Caco-2 (cell line): ENCODE results near the gene RFX4. TPM values are rescaled to one million over a fixed set of nuclear protein-coding genes. Genes with fewer than 3 reads are reported as not detected.

Experiments used
- BruUV-seq: library from RNA; stranded (reverse); fragments of 400-500 nt; replicated peaks from 2 replicates; lab custom pipeline; 2021; lab: Mats Ljungman, UMichigan
- CTCF ChIA-PET: fragments of 300-600 bp; sonication (Branson Sonifier 250); formaldehyde crosslinking; loops from one replicate; lab custom pipeline; 2022; ENCODE audit warnings: antibody characterized with exemption; lab: Charles Lee
- POLR2A ChIA-PET: fragments of 300-600 bp; sonication (Branson Sonifier 250); formaldehyde crosslinking; loops from one replicate; lab custom pipeline; 2022; ENCODE audit warnings: antibody characterized with exemption; lab: Charles Lee
- DNase-seq, 2 experiments: peaks; one replicate each; pipeline versions ENCODE4 v3.0.0 to v3.0.0-alpha.2; 2020 to 2022
- H3K27me3 ChIP-seq: replicated peaks from 2 replicates; pipeline ENCODE4 v1.6.0; 2011; ENCODE audit warnings: low read length; ENCODE audit not compliant: control insufficient read depth, insufficient read depth
- H3K36me3 ChIP-seq: 2 replicates; pipeline ENCODE4 v1.5.1; 2011; ENCODE audit warnings: low read length; ENCODE audit not compliant: control insufficient read depth, insufficient read depth
- H3K4me1 ChIP-seq: fragments of 250-450 bp; sonication (Bioruptor Pico); 2 replicates; pipeline ENCODE4 v1.5.1; 2020; ENCODE audit warnings: mild to moderate bottlenecking
- H3K4me3 ChIP-seq: 2 replicates; pipeline ENCODE4 v1.5.1; 2011; ENCODE audit warnings: low read depth, mild to moderate bottlenecking, control low read depth, low read length
- H3K9me3 ChIP-seq: fragments of 250-450 bp; sonication (Bioruptor Pico); 2 replicates; pipeline ENCODE4 v1.5.1; 2020; ENCODE audit warnings: mild to moderate bottlenecking, moderate library complexity
- H3K27ac Mint-ChIP-seq: one replicate; pipeline ENCODE4 v1.8.0; 2022; ENCODE audit warnings: mixed read lengths; ENCODE audit not compliant: unreplicated experiment
- H3K27me3 Mint-ChIP-seq: one replicate; pipeline ENCODE4 v1.8.0; 2022; ENCODE audit warnings: mixed read lengths; ENCODE audit not compliant: insufficient read depth, unreplicated experiment
- H3K36me3 Mint-ChIP-seq: one replicate; pipeline ENCODE4 v1.8.0; 2022; ENCODE audit warnings: mild to moderate bottlenecking, mixed read lengths; ENCODE audit not compliant: insufficient read depth, unreplicated experiment
- H3K4me1 Mint-ChIP-seq: one replicate; pipeline ENCODE4 v1.8.0; 2022; ENCODE audit warnings: low read depth, mixed read lengths; ENCODE audit not compliant: unreplicated experiment
- H3K4me3 Mint-ChIP-seq: one replicate; pipeline ENCODE4 v1.8.0; 2022; ENCODE audit warnings: mild to moderate bottlenecking, moderate library complexity, mixed read lengths; ENCODE audit not compliant: unreplicated experiment
- H3K9me3 Mint-ChIP-seq: one replicate; pipeline ENCODE4 v1.8.0; 2022; ENCODE audit warnings: mixed read lengths; ENCODE audit not compliant: unreplicated experiment
- CTCF ChIP-seq, 2 experiments: fragments of 200-600 bp in 1 of 2; IDR thresholded peaks; 1 replicate in 1 of 2; 2 replicates in 1 of 2; pipeline versions ENCODE4 v1.5.1 to v1.8.0; 2011 to 2022; ENCODE audit warnings: antibody characterized with exemption in 1 of 2, control low read depth in 1 of 2, inconsistent platforms in 1 of 2, low read depth in 1 of 2, low read length in 1 of 2, mild to moderate bottlenecking in 1 of 2, moderate library complexity in 1 of 2; ENCODE audit not compliant: insufficient read depth in 1 of 2, severe bottlenecking in 1 of 2, unreplicated experiment in 1 of 2
- intact Hi-C: fragments of 100-400 bp; cut with micrococcal nuclease; formaldehyde crosslinking; loops from one replicate; pipeline ENCODE4 v1.10.0; 2022; ENCODE audit not compliant: unreplicated experiment
- total RNA-seq: library from RNA; stranded (reverse); gene quantifications from 2 replicates; pipeline ENCODE4 v1.2.3, GENCODE V29; 2022

RFX4 gene
- total RNA-seq, 1 experiment from 2014 or later, result not detected

GRCh38 chr12:106732890-106733289 is 150.1 kb downstream of the RFX4 start:
- ChIA-PET CTCF (no interaction called here), POLR2A (no interaction called here)
- intact Hi-C loops, result no loop called here
- no peak overlapping the region for H3K4me3 ChIP-seq
- Mint-ChIP-seq H3K36me3 (no peaks in the 10 kb centered on the region), H3K4me3 (no peak overlapping the region), H3K27ac (no peak overlapping the region), H3K9me3 (no peaks in the 10 kb centered on the region), H3K4me1 (no peaks in the 10 kb centered on the region), H3K27me3 (peaks cover 7% of the 10 kb centered on the region)
- DNase-seq, result no peak
- H3K4me1 ChIP-seq, result no peaks in the 10 kb centered on the region
- no peak for TF ChIP-seq CTCF (IDR thresholded peaks at IDR 0.05; ENCODE audit: insufficient read depth in 1 of 2, low read depth in 1 of 2, low read length in 1 of 2, severe bottlenecking in 1 of 2, unreplicated experiment in 1 of 2)
- BruUV-seq, result no TSS peak
- H3K27me3 ChIP-seq, result 0 out of 2 replicates have a peak, but pooled peaks cover 1% of the 10 kb centered on the region
- no peaks in the 10 kb centered on the region for H3K9me3 ChIP-seq
- no peaks in the 10 kb centered on the region for H3K36me3 ChIP-seq

GRCh38 chr12:106733660-106734059 is 150.9 kb downstream of the RFX4 start:
- Mint-ChIP-seq H3K4me1 (no peaks in the 10 kb centered on the region), H3K4me3 (no peak overlapping the region), H3K36me3 (no peaks in the 10 kb centered on the region), H3K27ac (no peak overlapping the region), H3K27me3 (peaks cover 7% of the 10 kb centered on the region), H3K9me3 (no peaks in the 10 kb centered on the region)
- POLR2A ChIA-PET, result no interaction called here
- BruUV-seq, result no TSS peak
- intact Hi-C loops, result no loop called here
- CTCF ChIA-PET, result no interaction called here
- Histone ChIP-seq H3K4me1 (no peaks in the 10 kb centered on the region), H3K27me3 (0 out of 2 replicates have a peak, but pooled peaks cover 1% of the 10 kb centered on the region), H3K36me3 (no peaks in the 10 kb centered on the region), H3K9me3 (no peaks in the 10 kb centered on the region), H3K4me3 (no peak overlapping the region)
- DNase-seq, result no peak
- no peak for TF ChIP-seq CTCF (IDR thresholded peaks at IDR 0.05; ENCODE audit: insufficient read depth in 1 of 2, low read depth in 1 of 2, low read length in 1 of 2, severe bottlenecking in 1 of 2, unreplicated experiment in 1 of 2)

GRCh38 chr12:106736051-106736957 is 153.5 kb downstream of the RFX4 start:
- ChIA-PET CTCF (interaction anchor here (0.8 kb wide), 1 partner anchor 120 kb away, joined by 3 read pairs; no protein-coding TSS in a partner anchor), POLR2A (no interaction called here)
- peaks cover 7% of the 10 kb centered on the region for H3K27me3 Mint-ChIP-seq
- no peak overlapping the region for H3K27ac Mint-ChIP-seq
- BruUV-seq, result no TSS peak
- Histone ChIP-seq H3K4me1 (peaks cover 10% of the 10 kb centered on the region), H3K36me3 (no peaks in the 10 kb centered on the region), H3K4me3 (no peak overlapping the region), H3K27me3 (0 out of 2 replicates have a peak, but pooled peaks cover 1% of the 10 kb centered on the region), H3K9me3 (no peaks in the 10 kb centered on the region)
- H3K36me3 Mint-ChIP-seq, result no peaks in the 10 kb centered on the region
- no peaks in the 10 kb centered on the region for H3K4me1 Mint-ChIP-seq
- no peak for DNase-seq
- H3K4me3 Mint-ChIP-seq, result no peak overlapping the region
- intact Hi-C loops, result no loop called here
- H3K9me3 Mint-ChIP-seq, result no peaks in the 10 kb centered on the region
- TF ChIP-seq CTCF (IDR thresholded peaks at IDR 0.05; ENCODE audit: insufficient read depth in 1 of 2, low read depth in 1 of 2, low read length in 1 of 2, severe bottlenecking in 1 of 2, unreplicated experiment in 1 of 2), result no peak
